ENCODE data around the gene COX4I2. TPM values are rescaled to one million over a fixed set of nuclear protein-coding genes. Genes with fewer than 3 reads are reported as not detected.
A peak's percentile ranks its signal among the peaks of the same experiment; 100 is the strongest.

COX4I2 gene
- total RNA-seq, 1 donor from 2014 or later, result not detected

DNA sequence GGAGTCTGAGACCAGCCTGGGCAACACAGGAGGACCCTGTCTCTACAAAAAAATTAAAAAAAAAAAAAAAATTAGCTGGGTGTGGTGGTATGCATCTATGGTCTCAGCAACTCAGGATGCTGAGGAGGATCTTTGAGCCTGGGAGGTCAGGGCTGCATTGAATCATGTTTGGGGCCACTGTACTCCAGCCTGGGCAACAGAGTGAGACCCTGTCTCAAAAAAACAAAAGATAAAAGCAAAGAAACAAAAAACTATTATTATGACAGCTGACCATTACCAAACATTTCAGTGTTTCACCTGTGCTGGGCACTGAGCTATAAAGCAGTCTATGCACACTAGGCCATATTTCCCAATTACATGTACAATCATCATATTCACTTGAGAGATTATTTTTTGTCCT lies 35.7 kb downstream of the COX4I2 start:
- TF ChIP-seq, protein P1, sequence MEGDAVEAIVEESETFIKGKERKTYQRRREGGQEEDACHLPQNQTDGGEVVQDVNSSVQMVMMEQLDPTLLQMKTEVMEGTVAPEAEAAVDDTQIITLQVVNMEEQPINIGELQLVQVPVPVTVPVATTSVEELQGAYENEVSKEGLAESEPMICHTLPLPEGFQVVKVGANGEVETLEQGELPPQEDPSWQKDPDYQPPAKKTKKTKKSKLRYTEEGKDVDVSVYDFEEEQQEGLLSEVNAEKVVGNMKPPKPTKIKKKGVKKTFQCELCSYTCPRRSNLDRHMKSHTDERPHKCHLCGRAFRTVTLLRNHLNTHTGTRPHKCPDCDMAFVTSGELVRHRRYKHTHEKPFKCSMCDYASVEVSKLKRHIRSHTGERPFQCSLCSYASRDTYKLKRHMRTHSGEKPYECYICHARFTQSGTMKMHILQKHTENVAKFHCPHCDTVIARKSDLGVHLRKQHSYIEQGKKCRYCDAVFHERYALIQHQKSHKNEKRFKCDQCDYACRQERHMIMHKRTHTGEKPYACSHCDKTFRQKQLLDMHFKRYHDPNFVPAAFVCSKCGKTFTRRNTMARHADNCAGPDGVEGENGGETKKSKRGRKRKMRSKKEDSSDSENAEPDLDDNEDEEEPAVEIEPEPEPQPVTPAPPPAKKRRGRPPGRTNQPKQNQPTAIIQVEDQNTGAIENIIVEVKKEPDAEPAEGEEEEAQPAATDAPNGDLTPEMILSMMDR (IDR thresholded peaks at IDR 0.05; ENCODE audit: unreplicated experiment), result no peak
- Mint-ChIP-seq H3K4me1 (ENCODE audit: low read depth) (peaks cover 36% of the 10 kb centered on the region), H3K36me3 (ENCODE audit: insufficient read depth) (peaks cover 22% of the 10 kb centered on the region), H3K27me3 (no peaks in the 10 kb centered on the region), H3K4me3 (ENCODE audit: low read depth) (no peak overlapping the region), H3K27ac (no peak overlapping the region), H3K9me3 (ENCODE audit: low read depth) (no peaks in the 10 kb centered on the region)
- DNase-seq (ENCODE audit: low spot score, unreplicated experiment), result no peak

DNA sequence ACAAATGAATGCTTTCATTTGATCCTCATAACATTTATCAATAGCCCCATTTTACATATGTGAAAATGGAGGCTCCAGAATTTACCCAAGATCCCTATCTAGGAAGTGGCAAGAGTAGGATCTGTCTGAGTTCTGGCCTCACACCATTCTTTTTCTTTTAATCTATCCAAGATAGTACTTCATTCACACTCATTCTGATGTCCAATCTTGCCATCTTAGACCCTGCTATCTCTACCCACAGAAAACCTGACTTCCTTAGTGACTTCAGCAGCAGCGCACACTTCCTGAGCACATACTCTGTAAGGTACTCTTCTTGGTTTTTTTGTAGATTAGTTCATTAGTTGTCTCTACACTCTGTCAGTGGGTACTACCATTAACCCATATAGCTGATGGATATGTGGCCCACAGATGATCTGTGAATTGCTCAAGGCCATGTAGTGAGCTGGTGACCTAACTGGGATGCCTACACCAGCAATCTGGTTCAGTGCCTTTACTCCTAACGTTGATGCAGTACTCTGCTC lies 36.3 kb downstream of the COX4I2 start:
- Mint-ChIP-seq H3K27ac (peak overlapping the region; percentile 19), H3K36me3 (ENCODE audit: insufficient read depth) (peaks cover 23% of the 10 kb centered on the region), H3K4me1 (ENCODE audit: low read depth) (peaks cover 42% of the 10 kb centered on the region), H3K27me3 (no peaks in the 10 kb centered on the region), H3K4me3 (ENCODE audit: low read depth) (no peak overlapping the region), H3K9me3 (ENCODE audit: low read depth) (no peaks in the 10 kb centered on the region)
- TF ChIP-seq, protein P1 (IDR thresholded peaks at IDR 0.05; ENCODE audit: unreplicated experiment), result no peak
- no peak for DNase-seq (ENCODE audit: low spot score, unreplicated experiment)

DNA sequence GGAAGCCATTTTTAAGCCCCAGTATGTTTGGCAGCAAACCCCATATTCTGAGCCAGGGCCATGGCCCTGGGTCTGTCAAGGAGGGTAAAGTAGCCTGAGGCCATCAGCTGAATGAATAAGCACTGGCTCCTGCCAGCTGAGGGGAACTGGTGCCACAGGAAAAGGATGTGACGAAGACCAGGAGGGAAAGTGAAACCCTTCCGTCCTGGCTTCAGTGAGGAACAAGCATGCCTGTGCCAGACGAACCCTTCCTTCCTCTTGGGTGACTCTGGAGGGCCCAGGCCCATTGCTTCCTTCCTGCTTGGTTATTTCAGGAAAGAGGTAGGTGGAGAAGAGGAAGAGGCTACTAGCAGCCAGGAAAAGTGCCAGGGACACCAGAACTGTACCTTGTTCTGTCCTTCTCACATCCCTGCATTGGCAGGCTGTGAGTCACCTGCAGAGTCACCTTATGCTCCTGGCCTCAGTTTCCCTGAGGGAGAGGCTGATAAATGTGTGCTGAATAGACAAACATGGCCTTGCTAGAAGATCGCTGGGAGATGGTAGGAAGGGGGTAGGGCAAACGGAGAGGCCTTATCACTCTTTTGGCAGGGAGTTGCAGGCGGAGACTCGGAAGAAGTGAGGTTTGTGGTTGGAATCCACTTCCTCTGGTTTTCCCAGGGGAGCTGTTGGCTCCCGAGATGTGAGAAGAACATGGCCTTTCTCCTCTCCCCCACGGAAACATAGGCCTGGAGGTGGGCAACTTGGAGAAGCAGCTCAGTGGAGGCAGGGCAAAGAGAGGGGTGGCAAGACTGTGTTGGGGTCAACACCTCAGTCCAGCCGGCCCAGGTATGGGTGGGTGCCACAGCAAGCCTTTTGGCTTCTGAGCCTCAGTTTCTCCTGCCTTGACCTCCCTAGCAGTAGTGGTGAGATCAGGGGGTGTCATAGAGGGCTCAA lies 37.4 kb downstream of the COX4I2 start:
- TF ChIP-seq, protein P1 (IDR thresholded peaks at IDR 0.05; ENCODE audit: unreplicated experiment), result no peak
- H3K27ac Mint-ChIP-seq, result peak overlapping the region; percentile 23
- H3K4me3 Mint-ChIP-seq (ENCODE audit: low read depth), result no peak overlapping the region
- peaks cover 20% of the 10 kb centered on the region for H3K36me3 Mint-ChIP-seq (ENCODE audit: insufficient read depth)
- no peaks in the 10 kb centered on the region for H3K9me3 Mint-ChIP-seq (ENCODE audit: low read depth)
- no peaks in the 10 kb centered on the region for H3K27me3 Mint-ChIP-seq
- DNase-seq (ENCODE audit: low spot score, unreplicated experiment), result no peak
- H3K4me1 Mint-ChIP-seq (ENCODE audit: low read depth), result peaks cover 48% of the 10 kb centered on the region

DNA sequence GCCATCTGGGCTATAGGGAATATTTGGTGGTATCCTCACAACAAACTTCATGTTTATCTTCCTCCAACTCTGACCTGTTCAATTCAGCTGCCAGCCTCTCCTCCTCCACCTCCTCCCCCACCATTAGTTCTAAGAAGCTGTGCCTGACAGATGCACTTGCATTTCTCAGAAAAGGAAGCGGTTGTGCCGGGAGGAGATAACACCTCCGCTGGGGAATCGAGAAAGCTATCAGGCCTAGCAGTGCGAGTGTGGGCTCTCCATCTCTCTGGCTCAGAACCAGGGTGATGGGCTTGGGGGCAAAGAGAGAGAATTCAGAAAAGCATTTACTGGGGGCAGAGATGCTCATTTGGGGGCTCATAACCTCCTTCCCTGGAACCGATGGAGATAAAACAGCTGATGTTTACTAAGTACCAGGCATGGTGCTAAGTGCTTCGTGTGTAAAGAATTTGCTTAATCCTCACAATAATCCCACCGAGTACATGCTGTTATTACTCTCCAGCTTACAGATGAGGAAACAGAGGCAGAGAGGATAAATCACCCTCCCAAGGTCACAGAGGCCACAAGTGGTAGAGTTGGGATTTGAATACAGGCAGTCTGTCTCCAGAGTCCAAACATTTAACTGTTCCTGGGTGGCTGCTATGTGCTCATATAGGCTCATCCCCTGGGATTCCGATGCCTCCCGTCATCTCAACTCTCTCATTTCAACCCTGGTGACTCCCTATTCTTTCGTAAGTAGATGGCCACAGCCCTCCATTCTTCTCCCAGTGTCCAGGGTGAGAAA lies 38.3 kb downstream of the COX4I2 start:
- H3K9me3 Mint-ChIP-seq (ENCODE audit: low read depth), result no peaks in the 10 kb centered on the region
- H3K27me3 Mint-ChIP-seq, result no peaks in the 10 kb centered on the region
- peaks cover 26% of the 10 kb centered on the region for H3K36me3 Mint-ChIP-seq (ENCODE audit: insufficient read depth)
- peaks cover 52% of the 10 kb centered on the region for H3K4me1 Mint-ChIP-seq (ENCODE audit: low read depth)
- H3K27ac Mint-ChIP-seq, result peak overlapping the region; percentile 89
- DNase-seq (ENCODE audit: low spot score, unreplicated experiment), result no peak
- TF ChIP-seq, protein P1 (IDR thresholded peaks at IDR 0.05; ENCODE audit: unreplicated experiment), result no peak
- H3K4me3 Mint-ChIP-seq (ENCODE audit: low read depth), result no peak overlapping the region

DNA sequence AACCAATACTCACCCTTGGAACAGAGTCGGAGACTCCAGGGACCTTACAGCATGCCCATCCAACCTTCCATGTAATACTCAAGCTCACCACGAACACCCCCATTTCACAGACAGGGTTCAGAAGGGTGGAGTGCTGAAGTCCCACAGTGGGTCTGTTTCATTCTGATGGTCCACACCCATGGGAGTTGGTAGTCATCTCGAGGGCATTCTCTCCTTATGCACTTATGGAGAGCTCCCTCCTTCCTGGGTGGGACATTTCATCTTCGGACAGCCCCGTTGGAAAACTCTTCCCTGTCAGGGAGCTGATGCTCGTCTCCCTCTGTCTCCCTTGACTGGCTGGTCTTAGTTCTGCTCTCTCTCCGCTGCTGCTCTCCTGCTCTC lies 38.9 kb downstream of the COX4I2 start:
- TF ChIP-seq, protein P1 (IDR thresholded peaks at IDR 0.05; ENCODE audit: unreplicated experiment), result no peak
- peak overlapping the region; percentile 89 for H3K27ac Mint-ChIP-seq
- no peak for DNase-seq (ENCODE audit: low spot score, unreplicated experiment)
- peaks cover 29% of the 10 kb centered on the region for H3K36me3 Mint-ChIP-seq (ENCODE audit: insufficient read depth)
- no peaks in the 10 kb centered on the region for H3K27me3 Mint-ChIP-seq
- peaks cover 51% of the 10 kb centered on the region for H3K4me1 Mint-ChIP-seq (ENCODE audit: low read depth)
- H3K9me3 Mint-ChIP-seq (ENCODE audit: low read depth), result no peaks in the 10 kb centered on the region
- H3K4me3 Mint-ChIP-seq (ENCODE audit: low read depth), result no peak overlapping the region

Data from progenitor cell of endocrine pancreas (in vitro differentiated cells).